ENCODE results near the gene FBF1.

The FBF1 gene

DNA sequence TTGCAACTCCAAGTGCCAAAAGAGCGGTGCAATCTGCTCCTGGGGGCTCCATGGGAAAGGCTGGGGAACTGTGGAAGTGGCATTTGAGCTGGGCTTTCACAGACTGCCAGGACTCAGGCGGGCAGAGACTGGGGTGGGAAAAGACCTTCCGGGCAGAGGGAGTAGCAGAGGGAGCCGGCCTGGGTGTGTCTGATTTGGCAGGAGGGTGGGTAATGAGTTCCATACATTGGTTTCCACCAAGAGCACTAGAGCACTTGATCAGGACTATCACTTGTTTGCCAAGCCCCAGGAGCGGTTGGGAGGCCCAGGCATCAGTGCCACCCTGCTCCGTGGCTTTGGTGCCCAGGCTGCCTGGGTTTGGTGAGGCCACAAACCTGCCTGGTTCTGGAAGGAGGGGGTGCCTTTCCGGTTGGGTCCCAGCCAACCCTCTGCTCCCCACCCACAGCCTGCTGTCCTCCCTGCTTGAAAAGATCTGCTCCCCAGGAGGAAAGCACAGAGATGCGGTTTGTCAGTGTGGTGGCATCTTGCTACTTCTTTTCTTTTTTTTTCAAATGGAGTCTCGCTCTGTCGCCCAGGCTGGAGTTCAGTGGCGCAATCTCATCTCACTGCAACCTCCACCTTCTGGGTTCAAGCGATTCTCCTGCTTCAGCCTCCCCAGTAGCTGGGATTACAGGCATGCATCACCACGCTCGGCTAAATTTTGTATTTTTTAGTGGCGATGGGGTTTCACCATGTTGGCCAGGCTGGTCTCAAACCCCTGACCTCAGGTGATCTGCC is 59.0 kb downstream of the FBF1 start:
- peaks cover 3% of the 10 kb centered on the region for H3K36me3 ChIP-seq (ENCODE audit: insufficient read depth, insufficient read length, low read length)
- H3K4me3 ChIP-seq (ENCODE audit: insufficient read length, low read depth): no peak overlapping the region
- no peak overlapping the region for H3K9ac ChIP-seq (ENCODE audit: insufficient read length, low read depth)
- peaks cover 2% of the 10 kb centered on the region for H3K4me1 ChIP-seq (ENCODE audit: insufficient read depth, insufficient read length)
- no peak for DNase-seq (ENCODE audit: low read depth, low spot score)
- TF ChIP-seq ZNF274 (IDR thresholded peaks at IDR 0.05; ENCODE audit: low read depth, low read length) (no peak), SUZ12 (IDR thresholded peaks at IDR 0.05; ENCODE audit: extremely low read depth, insufficient read depth, insufficient read length) (no peak), YY1 (IDR thresholded peaks at IDR 0.05; ENCODE audit: insufficient read depth, insufficient read length) (no peak)
- no peaks in the 10 kb centered on the region for H3K9me3 ChIP-seq (ENCODE audit: insufficient read depth, low read length)
- peaks cover 9% of the 10 kb centered on the region for H3K27me3 ChIP-seq (ENCODE audit: insufficient read depth, insufficient read length)

GRCh38 chr17:75880266-75880665 is 60.6 kb downstream of the FBF1 start:
- Histone ChIP-seq H3K27me3 (ENCODE audit: insufficient read depth, insufficient read length) (peaks cover 13% of the 10 kb centered on the region), H3K4me1 (ENCODE audit: insufficient read depth, insufficient read length) (peaks cover 16% of the 10 kb centered on the region), H3K9ac (ENCODE audit: insufficient read length, low read depth) (no peak overlapping the region), H3K9me3 (ENCODE audit: insufficient read depth, low read length) (no peaks in the 10 kb centered on the region), H3K4me3 (ENCODE audit: insufficient read length, low read depth) (no peak overlapping the region), H3K36me3 (ENCODE audit: insufficient read depth, insufficient read length, low read length) (peaks cover 15% of the 10 kb centered on the region)
- no peak for DNase-seq (ENCODE audit: low read depth, low spot score)
- no peak for TF ChIP-seq YY1 (IDR thresholded peaks at IDR 0.05; ENCODE audit: insufficient read depth, insufficient read length)
- TF ChIP-seq SUZ12 (IDR thresholded peaks at IDR 0.05; ENCODE audit: extremely low read depth, insufficient read depth, insufficient read length): no peak
- TF ChIP-seq ZNF274 (IDR thresholded peaks at IDR 0.05; ENCODE audit: low read depth, low read length): no peak

DNA sequence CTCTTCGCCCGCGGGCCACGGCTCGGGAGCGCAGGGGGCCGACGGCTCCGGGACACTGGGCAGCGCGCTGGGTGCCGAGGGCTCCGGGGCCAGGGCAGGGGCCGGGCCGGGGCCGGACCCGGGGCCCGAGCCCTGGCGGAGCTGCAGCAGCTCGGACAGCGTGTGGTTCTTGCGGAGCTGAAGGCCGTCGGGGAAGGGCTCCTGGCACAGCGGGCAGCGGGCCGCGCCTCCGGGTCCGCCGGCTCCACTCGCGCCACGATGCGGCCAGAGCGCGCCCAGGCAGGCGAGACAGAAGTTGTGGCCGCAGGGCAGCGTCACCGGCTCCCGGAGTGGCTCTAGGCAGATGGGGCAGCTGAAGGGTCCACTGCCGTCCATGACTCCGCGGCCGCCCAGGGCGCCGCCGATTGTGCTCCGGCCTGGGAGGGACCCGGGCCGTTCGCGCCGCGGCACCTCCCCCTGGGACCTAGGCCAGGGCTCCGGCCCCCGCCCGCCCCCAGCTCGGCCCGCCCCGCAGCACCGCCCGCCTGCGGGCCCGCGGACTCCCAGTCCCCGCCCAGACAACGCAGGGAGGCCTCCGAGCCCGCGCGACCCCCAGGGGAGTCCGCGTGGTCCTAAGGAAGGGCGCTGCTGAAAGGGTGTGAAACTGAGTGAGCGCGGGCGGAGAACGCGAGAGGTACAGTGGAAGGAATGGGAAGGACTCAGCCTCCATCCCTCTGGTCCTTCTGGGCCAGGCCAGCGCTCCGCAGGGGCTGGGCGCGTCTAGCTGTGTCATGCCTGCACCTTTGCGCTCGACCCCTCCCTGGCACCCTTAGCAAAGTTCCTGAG is 62.5 kb downstream of the FBF1 start, which contains the start of gene TRIM47:
TSS of gene TRIM47 (minus strand) at position 408 of the 825 bp plus-strand sequence. CDS start at position 375, 33 bp downstream.
- Histone ChIP-seq H3K9me3 (ENCODE audit: insufficient read depth, low read length) (no peaks in the 10 kb centered on the region), H3K27me3 (ENCODE audit: insufficient read depth, insufficient read length) (peaks cover 13% of the 10 kb centered on the region), H3K36me3 (ENCODE audit: insufficient read depth, insufficient read length, low read length) (peaks cover 32% of the 10 kb centered on the region), H3K4me3 (ENCODE audit: insufficient read length, low read depth) (peak within 1 kb of the TSS; percentile 64), H3K9ac (ENCODE audit: insufficient read length, low read depth) (peak within 1 kb of the TSS; percentile 90), H3K4me1 (ENCODE audit: insufficient read depth, insufficient read length) (peaks cover 16% of the 10 kb centered on the region)
- no peak for TF ChIP-seq SUZ12 (IDR thresholded peaks at IDR 0.05; ENCODE audit: extremely low read depth, insufficient read depth, insufficient read length)
- no peak for TF ChIP-seq ZNF274 (IDR thresholded peaks at IDR 0.05; ENCODE audit: low read depth, low read length)
- TF ChIP-seq YY1 (IDR thresholded peaks at IDR 0.05; ENCODE audit: insufficient read depth, insufficient read length): no peak
- DNase-seq (ENCODE audit: low read depth, low spot score): no peak

- H3K4me1 ChIP-seq (ENCODE audit: insufficient read depth, insufficient read length): peaks cover 18% of the 10 kb centered on the region
- H3K36me3 ChIP-seq (ENCODE audit: insufficient read depth, insufficient read length, low read length): peaks cover 32% of the 10 kb centered on the region
- peak overlapping the region; percentile 64 for H3K4me3 ChIP-seq (ENCODE audit: insufficient read length, low read depth)
- no peak for TF ChIP-seq SUZ12 (IDR thresholded peaks at IDR 0.05; ENCODE audit: extremely low read depth, insufficient read depth, insufficient read length)
- no peak for TF ChIP-seq ZNF274 (IDR thresholded peaks at IDR 0.05; ENCODE audit: low read depth, low read length)
- TF ChIP-seq YY1 (IDR thresholded peaks at IDR 0.05; ENCODE audit: insufficient read depth, insufficient read length): no peak
- DNase-seq (ENCODE audit: low read depth, low spot score): no peak
- peaks cover 13% of the 10 kb centered on the region for H3K27me3 ChIP-seq (ENCODE audit: insufficient read depth, insufficient read length)
- peak overlapping the region; percentile 90 for H3K9ac ChIP-seq (ENCODE audit: insufficient read length, low read depth)
- no peaks in the 10 kb centered on the region for H3K9me3 ChIP-seq (ENCODE audit: insufficient read depth, low read length)
Observed at GRCh38 chr17:75877752-75878173, 63.1 kb downstream of the FBF1 start.

GRCh38 chr17:75876938-75877751 is 63.7 kb downstream of the FBF1 start:
- Histone ChIP-seq H3K36me3 (ENCODE audit: insufficient read depth, insufficient read length, low read length) (peaks cover 32% of the 10 kb centered on the region), H3K27me3 (ENCODE audit: insufficient read depth, insufficient read length) (peaks cover 13% of the 10 kb centered on the region), H3K4me1 (ENCODE audit: insufficient read depth, insufficient read length) (peaks cover 22% of the 10 kb centered on the region), H3K9ac (ENCODE audit: insufficient read length, low read depth) (peak overlapping the region; percentile 90), H3K4me3 (ENCODE audit: insufficient read length, low read depth) (peak overlapping the region; percentile 64), H3K9me3 (ENCODE audit: insufficient read depth, low read length) (no peaks in the 10 kb centered on the region)
- no peak for DNase-seq (ENCODE audit: low read depth, low spot score)
- TF ChIP-seq ZNF274 (IDR thresholded peaks at IDR 0.05; ENCODE audit: low read depth, low read length): no peak
- TF ChIP-seq SUZ12 (IDR thresholded peaks at IDR 0.05; ENCODE audit: extremely low read depth, insufficient read depth, insufficient read length): no peak
- TF ChIP-seq YY1 (IDR thresholded peaks at IDR 0.05; ENCODE audit: insufficient read depth, insufficient read length): no peak

DNA sequence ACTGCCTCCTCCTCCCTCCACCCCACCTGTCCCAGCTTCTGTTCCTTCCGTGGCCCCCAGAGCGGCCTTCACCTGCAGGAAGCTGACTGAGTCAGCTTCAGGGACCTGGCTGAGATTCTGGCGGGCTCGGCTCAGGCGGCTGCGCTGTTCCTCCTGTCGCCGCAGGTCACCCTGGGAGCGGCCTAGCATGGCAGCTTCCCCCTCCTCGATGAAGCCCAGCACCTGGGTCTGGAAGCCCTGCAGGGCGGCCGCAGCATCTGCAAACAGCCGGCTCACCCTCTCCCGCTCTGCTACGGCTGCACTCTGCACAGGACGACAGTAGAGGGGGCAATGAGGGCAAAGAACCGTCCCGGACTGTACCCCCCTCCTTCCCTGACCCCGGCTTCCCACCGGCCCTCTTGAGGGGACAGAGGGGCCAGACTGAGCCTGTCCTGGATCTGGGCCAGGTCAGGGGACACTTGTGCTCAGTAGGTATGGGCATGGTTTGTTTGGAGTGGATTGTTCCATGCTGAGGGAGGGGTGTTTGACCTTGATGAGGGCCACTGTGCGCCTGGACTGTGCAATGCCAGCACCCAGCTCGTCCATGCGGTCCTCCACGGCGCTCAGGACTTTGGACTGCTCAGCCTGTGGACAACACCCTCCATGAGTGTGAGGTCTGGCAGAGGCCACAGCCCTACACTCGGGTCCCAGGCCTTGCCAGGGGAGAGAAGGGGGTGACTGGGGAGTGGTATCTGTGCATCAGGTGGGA is 64.5 kb downstream of the FBF1 start:
- Histone ChIP-seq H3K9ac (ENCODE audit: insufficient read length, low read depth) (peak overlapping the region; percentile 90), H3K9me3 (ENCODE audit: insufficient read depth, low read length) (no peaks in the 10 kb centered on the region), H3K4me1 (ENCODE audit: insufficient read depth, insufficient read length) (peaks cover 22% of the 10 kb centered on the region), H3K36me3 (ENCODE audit: insufficient read depth, insufficient read length, low read length) (peaks cover 32% of the 10 kb centered on the region), H3K27me3 (ENCODE audit: insufficient read depth, insufficient read length) (peaks cover 13% of the 10 kb centered on the region), H3K4me3 (ENCODE audit: insufficient read length, low read depth) (peak overlapping the region; percentile 64)
- TF ChIP-seq ZNF274 (IDR thresholded peaks at IDR 0.05; ENCODE audit: low read depth, low read length) (no peak), YY1 (IDR thresholded peaks at IDR 0.05; ENCODE audit: insufficient read depth, insufficient read length) (no peak), SUZ12 (IDR thresholded peaks at IDR 0.05; ENCODE audit: extremely low read depth, insufficient read depth, insufficient read length) (no peak)
- DNase-seq (ENCODE audit: low read depth, low spot score): no peak
